DMS114 treated with DMSO at 0.1 percent for 48 hours (cell line): ENCODE results near the gene ITGB5.

Experiments used
- DNase-seq: peaks from one replicate; lab custom pipeline; 2025; ENCODE audit not compliant: unreplicated experiment; lab: John Stamatoyannopoulos, UW

Gene ITGB5

DNA sequence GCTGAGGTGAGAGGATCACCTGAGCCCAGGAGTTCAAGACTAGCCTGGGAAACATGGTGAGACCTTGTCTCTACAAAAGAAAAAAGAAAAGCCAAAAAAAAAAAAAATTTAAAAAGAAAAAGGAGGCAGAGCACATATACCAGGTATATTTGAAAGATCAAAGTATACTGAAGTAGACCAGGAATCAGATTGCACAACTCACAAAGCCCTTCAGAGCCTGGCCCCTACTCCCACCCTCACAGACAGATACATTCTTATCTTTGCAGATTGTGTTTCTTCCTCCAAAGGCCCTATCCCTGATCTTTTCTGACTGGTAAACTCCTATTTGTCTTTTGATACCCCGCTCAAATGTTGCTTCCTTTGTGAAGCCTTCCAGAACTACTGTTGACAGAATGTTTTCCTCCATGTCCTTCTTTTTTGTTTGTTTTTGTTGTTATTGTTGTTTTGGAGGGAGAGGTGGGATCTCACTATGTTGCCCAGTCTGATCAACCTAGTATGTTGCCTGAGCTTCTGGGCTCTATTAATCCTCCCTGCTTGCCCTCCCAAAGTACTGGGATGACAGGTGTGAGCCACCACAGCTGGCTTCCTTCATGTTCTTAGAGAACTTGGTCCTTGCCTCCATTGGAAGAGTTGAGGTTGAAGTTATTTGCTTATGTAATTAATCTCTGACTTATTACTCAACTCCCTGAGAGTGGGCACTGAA is 9.8 kb upstream of the ITGB5 start:
- DNase-seq, result no peak

DNA sequence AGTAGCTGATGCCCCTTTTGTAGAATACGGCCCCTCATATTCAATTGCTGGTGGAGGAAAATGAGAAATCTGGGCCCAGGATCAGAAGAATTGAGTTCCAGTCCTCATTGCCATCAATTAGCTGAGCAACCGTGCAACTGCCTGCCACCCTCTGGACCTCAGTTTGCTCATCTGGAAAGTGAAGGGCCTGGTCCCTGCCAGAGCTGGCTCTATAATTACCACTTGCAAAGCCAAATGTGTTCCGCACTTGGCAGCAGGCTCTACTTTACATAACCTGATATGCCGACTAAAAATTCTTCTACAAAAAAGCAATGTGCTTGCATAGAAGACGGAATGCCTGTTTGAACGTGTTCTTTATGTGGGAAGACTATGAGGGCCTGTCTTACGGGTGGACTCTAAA is 8.6 kb upstream of the ITGB5 start:
- DNase-seq, result no peak

DNA sequence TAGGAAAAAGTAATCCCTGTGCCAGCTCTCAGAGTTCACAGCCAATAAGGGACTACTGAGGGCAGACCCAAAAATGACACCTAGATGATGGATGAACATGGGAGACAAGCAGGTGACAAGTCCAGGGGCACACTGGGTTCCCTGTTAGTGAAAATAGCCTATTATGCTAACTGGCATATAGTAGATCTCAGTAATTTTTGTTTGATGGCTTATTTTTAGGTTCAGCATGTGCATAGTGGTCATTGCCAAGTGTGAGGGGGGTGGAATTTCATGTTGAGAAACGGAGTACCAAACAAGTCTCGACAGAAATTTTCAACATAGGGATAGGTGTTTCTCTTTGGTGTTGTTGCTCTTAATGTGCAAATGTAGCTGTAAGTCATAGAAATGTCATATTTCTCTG is 6.4 kb upstream of the ITGB5 start:
- DNase-seq, result no peak

DNA sequence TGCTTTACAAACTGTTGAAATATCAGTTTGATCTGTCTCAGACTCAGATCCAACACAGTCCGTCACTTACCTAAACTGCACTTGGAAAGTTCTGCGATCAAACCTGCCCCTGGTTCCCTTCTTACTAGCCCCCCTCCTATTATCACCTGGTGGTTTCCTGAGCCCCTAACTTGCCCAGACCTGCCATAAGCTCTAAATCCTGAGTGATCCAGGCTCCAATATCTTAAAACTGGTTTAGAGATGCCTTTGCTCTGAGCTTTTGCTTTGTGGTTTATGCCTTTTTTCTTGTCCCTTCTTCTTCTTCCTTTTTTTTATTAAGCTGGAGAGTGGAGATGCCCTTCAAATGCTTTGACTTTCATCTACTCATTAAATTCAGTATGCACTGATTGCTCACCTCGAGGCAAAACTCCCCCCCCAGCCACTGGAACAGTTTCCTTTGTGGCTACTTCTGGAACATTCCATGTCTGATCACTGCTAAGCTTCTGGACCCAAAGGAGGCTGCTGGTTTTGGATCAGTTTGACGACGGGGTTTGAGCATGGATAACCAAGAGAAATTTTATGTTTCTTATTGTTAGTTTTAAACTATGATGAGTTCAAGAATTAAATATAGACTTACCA is 3.5 kb upstream of the ITGB5 start:
- no peak for DNase-seq

DNA sequence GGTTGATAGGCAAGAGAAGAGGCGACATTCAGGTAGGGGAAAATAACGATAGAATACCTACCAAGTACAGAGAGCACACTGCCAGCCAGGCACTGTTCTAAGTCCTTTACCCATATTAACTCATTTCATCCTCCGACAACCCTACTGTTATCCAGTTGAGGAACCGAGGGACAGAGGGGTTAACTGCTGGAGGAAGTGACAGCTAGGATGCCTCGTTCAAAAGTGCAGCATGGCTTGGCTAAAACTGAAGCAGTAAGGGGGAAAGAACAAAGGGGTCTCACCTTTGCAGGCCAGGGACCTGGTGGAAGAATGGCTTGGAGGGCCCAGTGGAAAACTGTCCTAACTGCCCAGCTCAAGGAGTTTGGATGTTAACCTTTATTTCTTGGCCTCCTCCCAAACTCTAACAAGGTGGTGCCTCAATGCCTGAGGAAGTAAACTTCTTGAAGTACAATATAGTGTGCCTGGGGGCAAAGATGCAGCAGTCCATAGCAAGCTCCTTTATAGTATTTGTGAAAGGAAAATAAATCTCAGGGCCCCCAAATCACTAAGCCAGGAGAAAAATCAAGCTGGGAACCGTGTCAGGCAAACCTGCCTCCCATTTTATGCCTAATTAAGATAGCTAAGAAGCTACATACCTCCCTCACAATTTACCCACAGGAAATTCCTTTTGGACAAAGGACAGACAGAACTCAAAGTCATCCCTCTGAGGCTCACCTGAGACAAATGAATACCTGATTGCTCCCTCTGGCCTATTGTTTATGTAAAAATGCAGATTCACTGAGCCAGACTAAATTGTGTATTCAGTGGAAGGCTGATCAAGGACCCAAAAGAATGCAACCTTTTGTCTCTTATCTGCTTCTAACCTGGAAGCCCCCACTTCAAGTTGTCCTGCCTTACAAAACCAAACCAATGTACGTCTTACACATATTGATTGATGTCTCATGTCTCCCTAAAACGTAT is 1.6 kb upstream of the ITGB5 start:
- DNase-seq, result no peak

DNA sequence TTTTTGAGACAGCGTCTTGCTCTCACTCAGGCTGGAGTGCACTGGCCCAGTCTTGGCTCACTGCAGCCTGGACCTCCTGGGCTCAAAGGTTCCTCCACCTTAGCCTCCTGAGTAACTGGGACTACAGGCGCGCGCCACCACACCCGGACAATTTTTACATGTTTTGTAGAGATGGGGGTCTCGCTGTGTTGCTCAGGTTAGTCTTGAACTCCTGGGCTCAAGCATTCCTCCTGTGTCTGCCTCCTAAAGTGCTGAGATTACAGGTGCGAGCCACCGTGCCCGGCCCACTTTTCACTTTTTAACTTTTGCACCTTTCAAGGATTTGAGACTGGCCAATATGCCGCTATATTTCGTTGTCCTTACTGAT is 750 bp upstream of the ITGB5 start:
- no peak for DNase-seq

DNA sequence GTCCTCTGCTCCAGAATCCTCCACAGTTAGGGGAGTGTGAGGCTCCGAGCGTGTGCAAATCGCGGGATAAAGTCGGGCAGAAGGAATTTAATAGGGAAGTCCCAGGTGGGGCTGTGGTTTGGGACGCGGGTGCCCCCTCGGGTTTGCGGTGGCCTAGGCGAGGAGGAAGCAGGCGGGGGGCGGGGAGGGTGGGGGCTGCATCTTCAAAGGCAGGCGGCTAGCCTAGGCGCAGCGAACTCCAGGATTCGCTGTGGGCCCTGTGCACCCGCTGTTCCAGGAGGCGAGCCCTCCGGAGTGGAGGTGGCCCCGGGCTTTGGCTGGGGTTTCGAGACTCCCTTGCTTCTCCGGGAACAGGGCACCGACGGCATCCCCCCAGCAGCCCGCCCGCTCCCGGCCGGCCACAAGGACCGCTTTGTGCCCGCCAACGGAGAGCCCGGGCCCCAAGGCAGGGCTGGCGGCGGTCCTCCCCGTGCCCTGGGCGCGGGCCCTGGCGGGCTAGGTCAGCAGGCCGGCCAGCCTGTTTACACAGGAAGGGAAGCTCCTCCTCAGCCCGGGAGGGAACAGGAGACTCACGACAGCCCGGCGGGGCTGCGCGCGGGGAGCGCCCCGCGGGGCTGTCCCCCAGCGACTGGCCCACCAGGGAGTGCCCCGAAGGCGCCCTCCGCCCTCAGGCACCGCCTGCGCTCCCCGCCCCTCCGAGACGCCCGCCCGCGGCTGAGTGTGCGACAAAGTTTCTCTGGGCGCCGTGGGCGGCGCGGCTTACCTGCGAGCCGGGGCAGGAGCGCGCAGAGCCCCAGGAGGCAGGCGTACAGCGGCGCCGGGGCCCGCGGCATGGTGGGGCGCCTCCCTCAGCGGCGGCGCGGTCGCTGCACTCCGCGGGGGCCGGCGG is 753 bp downstream of the ITGB5 start:
- DNase-seq, result no peak

DNA sequence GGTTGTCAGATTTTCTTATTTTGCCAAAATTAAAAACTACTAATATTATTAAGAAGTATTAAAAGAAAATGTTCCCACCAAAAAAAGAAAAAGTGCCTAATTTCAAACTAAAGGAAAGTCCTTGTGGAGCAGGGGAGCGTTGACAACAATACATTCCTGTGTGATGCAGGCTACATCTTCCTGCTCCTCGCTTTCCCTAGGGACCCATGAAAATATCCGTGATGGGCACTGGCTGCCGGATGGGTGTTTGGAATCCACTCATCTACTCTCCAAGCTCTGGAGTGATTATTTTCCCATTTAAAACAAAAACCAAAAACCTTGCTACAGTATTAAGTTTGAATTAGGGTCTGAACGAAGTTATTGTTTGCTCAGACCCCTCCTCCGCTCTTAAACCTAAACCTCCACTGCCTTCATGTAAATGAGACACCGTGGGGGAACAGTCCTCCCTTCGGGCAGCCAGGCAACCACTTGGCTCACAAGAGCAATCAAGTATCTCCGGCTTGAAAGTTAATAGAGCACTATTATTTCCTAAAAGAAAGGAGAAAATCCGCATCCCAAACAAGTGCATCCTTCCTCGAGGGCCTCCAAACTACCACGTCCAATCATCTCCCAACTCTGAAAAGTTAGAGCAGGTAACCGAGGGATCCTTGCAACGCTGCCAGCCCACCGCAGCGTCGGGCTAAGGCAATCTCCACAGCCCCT is 1.5 kb downstream of the ITGB5 start:
- no peak for DNase-seq

DNA sequence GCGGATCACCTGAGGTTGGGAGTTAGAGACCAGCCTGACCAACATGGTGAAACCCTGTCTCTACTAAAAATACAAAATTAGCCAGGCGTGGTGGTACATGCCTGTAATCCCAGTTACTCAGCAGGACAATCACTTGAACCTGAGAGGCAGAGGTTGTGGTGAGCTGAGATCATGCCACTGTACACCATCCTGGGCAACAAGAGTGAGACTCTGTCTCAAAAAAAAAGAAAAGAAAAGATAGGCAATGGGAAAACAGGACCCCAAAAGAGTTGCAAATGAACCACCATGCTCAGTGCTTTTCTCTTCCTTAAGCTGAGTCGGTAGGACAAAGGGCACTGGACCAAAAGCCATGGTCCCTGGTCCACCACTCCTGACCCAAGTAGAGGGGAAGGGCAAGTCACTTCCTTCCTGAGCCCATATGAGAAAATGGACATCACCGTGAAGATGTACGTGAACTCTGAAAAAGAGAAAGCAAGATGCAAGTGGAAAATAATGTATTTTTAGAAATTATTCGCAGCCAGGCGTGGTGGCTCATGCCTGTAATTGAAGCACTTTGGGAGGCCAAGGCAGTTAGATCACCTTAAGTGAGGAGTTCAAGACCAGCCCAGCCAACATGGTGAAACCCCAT is 2.6 kb downstream of the ITGB5 start:
- DNase-seq, result no peak

DNA sequence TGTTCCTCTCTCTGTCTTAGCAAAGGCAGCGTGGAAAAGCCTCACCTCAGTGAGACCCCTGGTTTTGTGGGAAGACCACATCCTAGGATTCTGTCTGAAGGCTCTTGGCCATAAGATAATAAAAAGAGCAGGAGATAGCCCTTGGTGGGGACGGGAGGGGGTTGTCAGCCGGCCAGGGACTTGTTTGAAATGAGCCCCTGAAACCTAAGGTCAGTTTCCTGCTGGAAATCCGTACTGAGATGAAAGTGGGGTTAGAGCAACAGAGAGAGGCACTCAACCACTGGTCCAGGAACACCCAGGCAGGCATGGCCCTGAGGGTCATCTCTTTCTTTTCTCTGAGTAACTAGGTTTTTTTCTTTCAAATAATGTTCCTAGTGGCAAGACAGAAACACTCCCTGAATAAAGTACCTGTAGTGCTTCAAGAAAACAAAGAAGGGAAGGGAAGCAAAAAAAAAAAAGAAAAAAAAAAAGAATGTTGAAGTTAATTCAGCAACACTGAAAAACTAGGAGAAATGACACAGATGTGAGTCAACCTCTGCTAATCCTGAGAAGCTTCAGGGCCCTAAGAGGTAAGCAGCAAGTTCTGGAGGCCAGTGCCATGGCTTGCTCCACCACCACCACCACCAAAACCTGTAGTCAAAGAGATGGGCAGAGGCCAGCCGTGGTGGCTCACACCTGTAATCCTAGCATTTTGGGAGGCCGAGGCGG is 3.2 kb downstream of the ITGB5 start:
- DNase-seq, result no peak

DNA sequence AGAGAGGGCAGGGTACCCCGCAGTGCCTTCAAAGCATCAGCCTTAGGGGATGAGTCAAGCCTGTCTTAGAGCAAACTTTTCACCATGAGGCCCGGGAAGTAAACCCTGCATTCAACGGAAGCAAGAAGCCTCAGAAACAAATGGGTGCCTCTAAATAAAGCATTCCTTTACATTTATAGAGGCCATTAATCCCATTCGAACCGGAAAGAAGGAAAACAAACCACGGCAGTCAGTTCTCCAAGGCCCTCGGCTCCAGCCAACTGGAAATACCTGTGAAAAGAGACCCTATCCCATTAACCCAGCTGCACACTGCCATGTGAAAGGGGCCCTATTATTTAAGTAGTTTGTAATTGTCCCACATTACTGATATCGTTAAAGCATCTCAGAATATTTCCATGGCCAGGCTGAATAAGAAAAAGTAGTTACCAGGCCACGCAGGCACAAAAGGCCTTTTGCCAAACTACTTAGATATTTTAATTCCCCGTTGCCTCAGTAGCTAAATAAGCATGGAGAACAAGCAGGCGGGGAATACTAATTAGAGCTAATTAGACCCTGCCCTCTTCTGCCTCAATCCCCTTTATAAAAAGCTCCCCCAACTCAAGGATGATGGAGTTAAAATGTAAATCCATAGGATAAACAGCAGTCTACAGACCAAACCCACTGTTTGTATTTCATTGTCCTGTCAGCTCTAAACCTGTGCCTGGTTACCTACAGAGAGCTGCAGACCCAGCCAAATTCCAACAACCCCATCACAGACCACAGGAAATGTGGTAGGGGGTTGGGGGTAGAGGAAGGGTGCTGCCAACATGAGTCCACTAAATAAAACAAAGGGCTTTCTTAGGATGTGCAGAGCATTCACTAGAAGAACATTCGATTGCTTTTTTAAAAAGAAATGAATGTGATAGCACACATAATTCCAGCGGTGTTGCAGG is 4.1 kb downstream of the ITGB5 start:
- DNase-seq, result no peak

DNA sequence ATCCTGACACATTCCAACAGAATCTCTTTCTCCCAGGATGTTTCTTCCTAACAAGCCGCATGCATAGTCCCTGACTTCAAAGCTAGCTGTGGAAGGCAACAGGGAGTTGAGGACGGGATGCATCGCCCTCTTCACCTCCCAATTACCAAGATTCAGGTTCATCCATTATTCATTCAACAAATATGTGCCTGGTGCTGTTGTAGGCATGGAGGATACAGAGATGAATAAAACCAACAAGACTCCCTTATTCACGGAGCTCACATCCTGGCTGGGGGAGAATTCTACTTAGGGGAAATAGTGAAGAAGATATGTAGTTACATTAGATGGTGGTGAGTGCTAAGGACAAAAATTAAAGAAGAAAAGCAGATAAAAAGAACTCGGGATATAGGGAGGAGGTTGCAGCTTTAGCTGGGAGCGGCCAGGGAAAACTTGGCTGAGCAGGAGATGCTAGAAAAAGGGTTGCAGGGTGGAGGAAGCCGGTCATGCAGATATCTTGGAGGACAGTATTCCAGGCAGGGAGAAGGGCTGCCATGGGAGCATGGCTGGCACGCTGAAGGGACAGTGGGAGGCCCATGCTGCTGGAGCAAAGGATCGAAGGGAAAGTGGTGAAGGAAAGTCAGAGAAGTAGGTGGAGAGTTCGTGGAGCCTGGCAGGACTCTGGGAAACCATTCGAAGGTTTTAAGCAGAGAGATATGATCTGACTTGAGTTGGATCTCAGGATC is 5.0 kb downstream of the ITGB5 start:
- no peak for DNase-seq

DNA sequence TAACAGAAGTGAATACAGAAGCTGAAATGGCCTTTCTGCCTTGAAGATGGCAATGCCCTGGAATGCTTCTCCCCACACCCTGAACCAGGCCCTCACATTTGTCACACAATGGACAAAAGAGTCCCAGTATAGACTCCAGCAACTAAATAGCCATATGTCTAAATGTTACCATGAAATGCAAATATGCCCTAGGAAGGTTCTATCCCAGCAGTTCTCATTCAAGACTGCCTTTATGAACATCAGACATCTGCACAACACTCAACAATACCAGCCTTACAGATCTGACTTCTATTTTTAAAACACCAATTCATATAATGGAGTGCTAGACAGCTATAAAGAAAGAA is 7.9 kb downstream of the ITGB5 start:
- DNase-seq, result no peak

DNA sequence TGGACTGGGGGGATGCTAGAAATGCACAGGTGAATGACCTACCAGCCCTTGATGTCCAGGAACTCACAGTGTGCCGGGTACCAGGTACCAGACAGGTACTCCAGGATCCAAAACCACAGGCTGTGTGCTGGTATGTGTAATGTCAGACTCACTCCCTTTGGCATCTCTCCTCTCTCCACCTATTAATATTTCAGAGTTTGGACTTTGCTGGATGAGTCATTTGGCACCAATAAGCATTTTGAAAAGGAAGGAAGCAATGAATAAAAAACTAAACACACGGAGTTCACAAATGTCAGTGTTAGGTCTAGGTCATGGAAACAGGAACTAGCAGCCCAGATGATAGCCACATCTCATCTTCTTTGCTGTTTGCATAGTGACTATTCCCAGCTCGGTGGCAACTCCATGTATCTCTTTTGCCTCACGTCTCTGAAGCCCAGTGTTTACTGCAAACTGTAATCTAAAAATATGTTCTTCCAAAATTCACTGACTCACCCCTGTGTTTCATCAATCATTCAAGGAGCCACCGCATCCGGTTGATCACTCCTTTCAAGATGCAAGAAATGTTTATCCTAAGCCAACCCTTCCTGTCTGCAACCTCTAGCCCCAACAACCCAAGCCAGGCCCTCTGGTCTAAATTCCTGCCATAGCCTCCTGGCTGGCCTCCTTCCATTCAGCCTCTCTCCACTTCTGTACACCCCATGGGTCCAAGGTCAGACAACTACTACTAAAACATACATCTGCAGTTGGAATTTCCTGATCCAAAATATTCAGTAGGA is 8.4 kb downstream of the ITGB5 start:
- DNase-seq, result no peak

DNA sequence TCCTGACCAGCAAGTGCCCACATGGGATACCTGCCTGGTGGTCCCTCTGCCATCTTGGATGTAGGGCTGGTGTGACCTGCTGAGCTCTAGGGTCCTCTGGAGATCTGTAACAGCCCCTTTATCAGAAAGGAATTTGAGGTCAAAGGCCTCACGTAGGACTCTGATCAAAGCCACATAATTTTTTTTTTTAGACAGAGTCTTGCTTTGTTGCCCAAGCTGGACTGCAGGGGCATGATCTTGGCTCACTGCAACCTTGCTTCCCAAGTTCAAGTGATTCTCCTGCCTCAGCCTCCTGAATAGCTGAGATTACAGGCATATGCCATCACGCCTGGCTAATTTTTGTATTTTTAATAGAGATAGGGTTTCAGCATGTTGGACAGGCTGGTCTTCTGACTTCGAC is 9.5 kb downstream of the ITGB5 start:
- no peak for DNase-seq

DNA sequence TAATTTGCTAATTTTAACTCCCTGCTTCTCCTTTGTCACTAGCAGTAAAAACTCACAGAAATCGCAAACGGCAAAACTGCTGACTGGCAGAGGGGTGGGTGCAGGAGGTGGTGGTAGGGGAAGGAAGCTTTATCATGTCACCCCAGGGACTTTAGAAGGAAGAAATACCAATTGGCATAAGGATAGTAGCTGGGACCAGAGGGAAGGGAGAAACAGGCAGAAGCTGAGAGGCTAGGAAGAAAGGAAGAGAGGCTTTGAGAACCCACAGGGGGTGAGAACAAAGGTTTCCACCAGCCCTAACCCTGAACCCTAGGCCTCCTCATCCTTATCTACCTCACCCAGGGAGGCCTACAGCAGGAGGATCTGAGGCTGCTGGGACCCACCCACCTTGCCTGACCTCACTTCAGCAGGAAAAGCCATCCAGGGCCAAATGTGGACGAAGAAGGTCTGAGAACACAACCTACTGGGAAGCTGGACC is 10.7 kb downstream of the ITGB5 start:
- no peak for DNase-seq

DNA sequence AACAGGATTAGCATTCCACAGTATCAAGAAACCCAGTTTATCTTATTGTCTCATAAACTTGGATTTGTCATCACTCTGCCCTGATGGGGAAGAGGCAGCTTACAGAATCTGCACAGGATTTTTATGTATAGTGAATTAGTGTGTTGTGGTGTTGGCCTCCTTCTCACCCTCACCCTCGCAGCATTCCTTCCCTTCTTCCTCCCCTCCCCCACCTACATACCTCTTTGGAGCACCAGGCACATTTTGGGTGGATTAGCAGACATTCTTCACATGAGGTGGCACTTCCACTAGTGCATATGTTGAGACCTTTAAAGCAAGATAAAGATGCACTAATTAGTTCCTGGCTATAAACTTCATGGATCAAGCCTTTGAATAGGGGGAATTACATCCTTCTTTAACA is 13.9 kb downstream of the ITGB5 start:
- DNase-seq, result no peak
